Measurements from ENCODE around the gene CLEC18A. TPM values are rescaled to one million over a fixed set of nuclear protein-coding genes. Genes with fewer than 3 reads are reported as not detected.

CLEC18A gene
- total and polyA plus RNA-seq, 2 donors (not counting 1 experiment from before 2014, with no cell fraction given): 0.07 to 0.33 TPM

DNA sequence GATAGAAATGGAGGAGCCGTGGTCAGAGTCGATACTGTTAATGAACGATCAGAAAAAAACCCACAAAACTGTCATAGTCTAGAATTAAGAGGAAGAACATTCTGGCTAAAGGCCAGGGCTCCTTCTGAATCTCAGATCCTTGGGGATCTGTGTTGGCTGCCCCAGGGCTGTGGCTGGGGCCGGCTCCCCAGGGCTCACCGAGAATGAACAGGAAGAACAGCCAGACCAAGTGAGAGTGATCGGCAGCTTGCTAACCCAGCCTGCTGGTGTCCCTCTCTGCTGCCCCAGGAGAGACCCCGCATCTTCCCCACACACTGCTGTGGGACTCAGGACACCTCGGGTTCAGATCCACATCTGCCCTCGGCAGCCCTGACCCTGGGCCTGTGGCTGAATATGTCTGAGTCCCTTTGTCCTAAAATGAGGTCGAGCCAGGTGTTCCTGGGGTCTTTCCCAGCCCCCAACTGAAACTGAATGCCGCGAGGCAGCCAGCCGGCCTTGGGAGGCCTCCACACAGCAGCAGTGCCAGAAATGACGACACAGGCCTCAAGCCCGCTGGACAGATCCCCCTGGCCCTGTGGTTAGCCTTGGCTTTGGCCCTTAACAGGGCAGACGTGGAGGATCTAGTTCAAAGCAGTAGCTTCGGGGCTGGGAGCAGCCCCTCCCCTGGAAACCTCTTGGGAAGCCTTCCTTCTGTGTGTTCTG lies 23.9 kb upstream of the CLEC18A start:
- Histone ChIP-seq H3K27me3 (ENCODE audit: control insufficient read depth, insufficient read depth, low read length) (no peaks in the 10 kb centered on the region), H3K4me2 (ENCODE audit: extremely low read depth, insufficient read depth, low read length) (peak overlapping the region; percentile 34), H3K4me1 (ENCODE audit: control insufficient read depth, extremely low read depth, insufficient read depth, low read length) (peaks cover 27% of the 10 kb centered on the region), H3K4me3 (replicated peaks in 1 of 4; ENCODE audit: control extremely low read depth in 1 of 4, insufficient read depth in 1 of 4, low read depth in 3 of 4, low read length in 4 of 4) (peak overlapping the region in 1 of 4 experiments; percentile 25), H4K20me1 (ENCODE audit: control insufficient read depth, extremely low read depth, insufficient read depth, low read length) (no peaks in the 10 kb centered on the region), H3K9me3 (ENCODE audit: control insufficient read depth, insufficient read depth, low read depth, low read length) (no peaks in the 10 kb centered on the region), H3K36me3 (ENCODE audit: control insufficient read depth, insufficient read depth, low read length) (peaks cover 4% of the 10 kb centered on the region), H3K27ac (ENCODE audit: insufficient read depth, low read length) (peak overlapping the region; percentile 68), H3K9ac (ENCODE audit: insufficient read depth, low read length) (peak overlapping the region; percentile 61), H2AFZ (ENCODE audit: low read length) (no peak overlapping the region), H3K79me2 (ENCODE audit: control insufficient read depth, insufficient read depth, low read length) (peaks cover 20% of the 10 kb centered on the region)
- TF ChIP-seq, protein P1, sequence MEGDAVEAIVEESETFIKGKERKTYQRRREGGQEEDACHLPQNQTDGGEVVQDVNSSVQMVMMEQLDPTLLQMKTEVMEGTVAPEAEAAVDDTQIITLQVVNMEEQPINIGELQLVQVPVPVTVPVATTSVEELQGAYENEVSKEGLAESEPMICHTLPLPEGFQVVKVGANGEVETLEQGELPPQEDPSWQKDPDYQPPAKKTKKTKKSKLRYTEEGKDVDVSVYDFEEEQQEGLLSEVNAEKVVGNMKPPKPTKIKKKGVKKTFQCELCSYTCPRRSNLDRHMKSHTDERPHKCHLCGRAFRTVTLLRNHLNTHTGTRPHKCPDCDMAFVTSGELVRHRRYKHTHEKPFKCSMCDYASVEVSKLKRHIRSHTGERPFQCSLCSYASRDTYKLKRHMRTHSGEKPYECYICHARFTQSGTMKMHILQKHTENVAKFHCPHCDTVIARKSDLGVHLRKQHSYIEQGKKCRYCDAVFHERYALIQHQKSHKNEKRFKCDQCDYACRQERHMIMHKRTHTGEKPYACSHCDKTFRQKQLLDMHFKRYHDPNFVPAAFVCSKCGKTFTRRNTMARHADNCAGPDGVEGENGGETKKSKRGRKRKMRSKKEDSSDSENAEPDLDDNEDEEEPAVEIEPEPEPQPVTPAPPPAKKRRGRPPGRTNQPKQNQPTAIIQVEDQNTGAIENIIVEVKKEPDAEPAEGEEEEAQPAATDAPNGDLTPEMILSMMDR (conservative IDR thresholded peaks at IDR 0.05 in 1 of 2, IDR thresholded peaks at IDR 0.05 in 1 of 2; ENCODE audit: low read depth in 1 of 2, low read length in 2 of 2): no peak
- no peak for TF ChIP-seq EZH2 (IDR thresholded peaks at IDR 0.05; ENCODE audit: low read length, missing control alignments)
- peak; percentile 74 to 87 for DNase-seq (ENCODE audit: low read depth in 2 of 2)

DNA sequence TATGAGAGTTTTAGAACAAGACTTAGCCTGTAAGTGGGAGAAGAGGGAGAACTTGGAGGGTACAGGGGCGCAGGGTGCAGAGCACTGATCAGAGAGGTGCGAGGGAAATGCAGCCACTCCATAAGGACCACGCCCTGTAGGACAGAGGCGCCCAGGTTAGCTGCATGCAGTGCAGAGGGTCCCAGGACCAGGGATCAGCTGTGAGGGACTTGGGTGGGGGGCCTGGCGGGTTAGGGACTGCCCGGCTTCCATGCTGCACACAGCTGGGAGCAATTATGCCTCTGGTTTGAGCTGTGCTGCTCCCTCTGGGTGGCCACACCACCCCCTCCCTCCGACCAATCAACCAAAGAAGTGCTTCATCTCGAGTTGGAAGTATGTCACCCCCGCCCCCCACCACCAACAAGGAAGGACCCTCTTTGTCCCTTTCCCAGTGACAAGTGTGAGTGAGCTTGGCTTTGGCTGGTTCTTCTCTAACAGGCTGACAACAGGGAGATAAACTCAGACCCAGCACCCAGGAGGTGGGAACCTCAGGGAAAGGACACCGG lies 22.2 kb upstream of the CLEC18A start:
- H3K27ac ChIP-seq (ENCODE audit: insufficient read depth, low read length): no peak overlapping the region

DNA sequence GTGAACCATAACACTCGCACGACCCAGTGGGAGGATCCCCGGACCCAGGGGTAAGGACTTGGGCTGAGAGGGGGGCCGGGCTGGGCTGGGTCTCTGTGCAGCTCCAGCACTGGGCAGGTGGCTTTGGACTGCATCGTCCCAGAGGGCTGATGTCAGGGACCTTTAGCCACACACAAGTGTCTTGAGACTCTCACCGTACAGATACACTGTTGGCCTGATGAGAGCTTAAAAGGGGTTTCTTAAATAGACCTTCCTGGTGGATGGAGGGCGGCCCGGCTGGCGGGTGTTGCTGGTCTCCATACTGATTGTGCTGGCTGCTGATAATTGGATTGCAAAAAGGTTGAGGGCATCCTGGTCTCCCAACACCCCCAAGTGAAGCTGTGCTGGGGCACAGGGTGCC lies 21.7 kb upstream of the CLEC18A start:
- no peaks in the 10 kb centered on the region for H4K20me1 ChIP-seq (ENCODE audit: control insufficient read depth, extremely low read depth, insufficient read depth, low read length)

More for the DNA sequence above, 22.2 kb upstream of the CLEC18A start:
- Histone ChIP-seq H3K36me3 (ENCODE audit: control insufficient read depth, insufficient read depth, low read length) (peaks cover 13% of the 10 kb centered on the region), H3K27me3 (ENCODE audit: control insufficient read depth, insufficient read depth, low read length) (no peaks in the 10 kb centered on the region), H3K4me1 (ENCODE audit: control insufficient read depth, extremely low read depth, insufficient read depth, low read length) (peaks cover 23% of the 10 kb centered on the region), H3K4me2 (ENCODE audit: extremely low read depth, insufficient read depth, low read length) (no peak overlapping the region), H3K9me3 (ENCODE audit: control insufficient read depth, insufficient read depth, low read depth, low read length) (no peaks in the 10 kb centered on the region), H2AFZ (ENCODE audit: low read length) (no peak overlapping the region), H3K4me3 (replicated peaks in 1 of 4; ENCODE audit: control extremely low read depth in 1 of 4, insufficient read depth in 1 of 4, low read depth in 3 of 4, low read length in 4 of 4) (no peak overlapping the region), H3K79me2 (ENCODE audit: control insufficient read depth, insufficient read depth, low read length) (peaks cover 20% of the 10 kb centered on the region), H4K20me1 (ENCODE audit: control insufficient read depth, extremely low read depth, insufficient read depth, low read length) (no peaks in the 10 kb centered on the region), H3K9ac (ENCODE audit: insufficient read depth, low read length) (no peak overlapping the region)
- TF ChIP-seq EZH2 (IDR thresholded peaks at IDR 0.05; ENCODE audit: low read length, missing control alignments): no peak
- TF ChIP-seq, protein P1 (conservative IDR thresholded peaks at IDR 0.05 in 1 of 2, IDR thresholded peaks at IDR 0.05 in 1 of 2; ENCODE audit: low read depth in 1 of 2, low read length in 2 of 2): no peak
- no peak for DNase-seq (ENCODE audit: low read depth in 2 of 2)

More for the DNA sequence above, 21.7 kb upstream of the CLEC18A start:
- Histone ChIP-seq H3K9ac (ENCODE audit: insufficient read depth, low read length) (no peak overlapping the region), H3K36me3 (ENCODE audit: control insufficient read depth, insufficient read depth, low read length) (peaks cover 13% of the 10 kb centered on the region), H2AFZ (ENCODE audit: low read length) (no peak overlapping the region), H3K4me3 (replicated peaks in 1 of 4; ENCODE audit: control extremely low read depth in 1 of 4, insufficient read depth in 1 of 4, low read depth in 3 of 4, low read length in 4 of 4) (no peak overlapping the region), H3K27me3 (ENCODE audit: control insufficient read depth, insufficient read depth, low read length) (no peaks in the 10 kb centered on the region), H3K4me1 (ENCODE audit: control insufficient read depth, extremely low read depth, insufficient read depth, low read length) (peaks cover 20% of the 10 kb centered on the region), H3K79me2 (ENCODE audit: control insufficient read depth, insufficient read depth, low read length) (peaks cover 20% of the 10 kb centered on the region), H3K9me3 (ENCODE audit: control insufficient read depth, insufficient read depth, low read depth, low read length) (no peaks in the 10 kb centered on the region), H3K27ac (ENCODE audit: insufficient read depth, low read length) (no peak overlapping the region), H3K4me2 (ENCODE audit: extremely low read depth, insufficient read depth, low read length) (no peak overlapping the region)
- no peak for TF ChIP-seq EZH2 (IDR thresholded peaks at IDR 0.05; ENCODE audit: low read length, missing control alignments)
- TF ChIP-seq, protein P1 (conservative IDR thresholded peaks at IDR 0.05 in 1 of 2, IDR thresholded peaks at IDR 0.05 in 1 of 2; ENCODE audit: low read depth in 1 of 2, low read length in 2 of 2): no peak
- no peak for DNase-seq (ENCODE audit: low read depth in 2 of 2)
